HepG2 (cell line): ENCODE data around the gene HYAL2. TPM values are rescaled to one million over a fixed set of nuclear protein-coding genes. Genes with fewer than 3 reads are reported as not detected.

Experiments
- ARHGAP35 ChIP-seq: sonication (generic); formaldehyde crosslinking; IDR thresholded peaks from 2 replicates; pipeline ENCODE4 v1.9.0; 2022; ENCODE audit warnings: mild to moderate bottlenecking, inconsistent platforms, moderate library complexity, missing genetic modification reagents, borderline replicate concordance
- CAMTA2 ChIP-seq: sonication (generic); formaldehyde crosslinking; IDR thresholded peaks from 2 replicates; pipeline ENCODE4 v1.4.0; 2020; ENCODE audit warnings: mild to moderate bottlenecking, missing genetic modification reagents, borderline replicate concordance
- ETV6 ChIP-seq: sonication (generic); formaldehyde crosslinking; conservative IDR thresholded peaks from 2 replicates; pipeline ENCODE4 v1.4.0; 2020; ENCODE audit warnings: missing genetic modification reagents
- FOXK1 ChIP-seq: sonication (generic); formaldehyde crosslinking; IDR thresholded peaks from 2 replicates; pipeline ENCODE4 v1.4.0; 2020; ENCODE audit warnings: low read depth, missing genetic modification reagents, borderline replicate concordance
- FOXP1 ChIP-seq, 2 experiments: fragments of 450-650 bp in 1 of 2; IDR thresholded peaks; 2 replicates each; pipeline ENCODE4 v1.6.1; 2017 to 2018; ENCODE audit warnings: antibody characterized with exemption in 1 of 2
- GABPA ChIP-seq, 2 experiments: IDR thresholded peaks; 2 replicates each; pipeline ENCODE4 v1.6.1; 2011 to 2016; ENCODE audit warnings: low read depth in 2 of 2, low read length in 1 of 2, missing biosample characterization in 1 of 2, missing genetic modification characterization in 1 of 2
- HDAC1 ChIP-seq: sonication (generic); formaldehyde crosslinking; IDR thresholded peaks from 2 replicates; pipeline ENCODE4 v1.5.1; 2020; ENCODE audit warnings: mild to moderate bottlenecking, missing genetic modification reagents
- HOXA7 ChIP-seq: sonication (generic); formaldehyde crosslinking; IDR thresholded peaks from 2 replicates; pipeline ENCODE4 v1.8.1; 2022; ENCODE audit warnings: mild to moderate bottlenecking, missing genetic modification reagents, moderate library complexity
- IRX3 ChIP-seq: sonication (generic); formaldehyde crosslinking; IDR thresholded peaks from 2 replicates; pipeline ENCODE4 v1.8.1; 2023; ENCODE audit warnings: mild to moderate bottlenecking, low read depth, missing genetic modification reagents, borderline replicate concordance
- KAT8 ChIP-seq: IDR thresholded peaks from 2 replicates; pipeline ENCODE4 v1.6.1; 2016; ENCODE audit warnings: missing genetic modification reagents, missing compliant biosample characterization
- KDM2A ChIP-seq: sonication (generic); formaldehyde crosslinking; IDR thresholded peaks from 2 replicates; pipeline ENCODE4 v1.4.0; 2020; ENCODE audit warnings: low read depth, missing genetic modification reagents, borderline replicate concordance
- LCORL ChIP-seq, 2 experiments: fragments of 450-650 bp in 1 of 2; sonication (generic) in 1 of 2; formaldehyde crosslinking in 1 of 2; IDR thresholded peaks; 2 replicates each; pipeline versions ENCODE4 v1.5.0 to v1.6.1; 2017 to 2020; ENCODE audit warnings: antibody characterized with exemption in 1 of 2, missing genetic modification reagents in 1 of 2
- MAX ChIP-seq: IDR thresholded peaks from 2 replicates; pipeline ENCODE4 v1.6.1; 2012; ENCODE audit warnings: inconsistent platforms
- PLSCR1 ChIP-seq: sonication (generic); formaldehyde crosslinking; IDR thresholded peaks from 2 replicates; pipeline ENCODE4 v1.5.0; 2020; ENCODE audit warnings: missing genetic modification reagents, mild to moderate bottlenecking, borderline replicate concordance
- REPIN1 ChIP-seq: sonication (generic); formaldehyde crosslinking; IDR thresholded peaks from 2 replicates; pipeline ENCODE4 v1.8.0; 2022; ENCODE audit warnings: missing genetic modification reagents, low read depth, mild to moderate bottlenecking, borderline replicate concordance
- USF2 ChIP-seq, 2 experiments: sonication (generic) in 1 of 2; formaldehyde crosslinking in 1 of 2; IDR thresholded peaks; 2 replicates each; pipeline versions ENCODE4 v1.5.1 to v1.6.1; 2011 to 2020; ENCODE audit warnings: borderline replicate concordance in 1 of 2, low read depth in 1 of 2, low read length in 1 of 2, mild to moderate bottlenecking in 1 of 2, missing genetic modification reagents in 1 of 2, moderate library complexity in 1 of 2
- ZBTB20 ChIP-seq: sonication (generic); formaldehyde crosslinking; IDR thresholded peaks from 2 replicates; pipeline ENCODE4 v1.8.1; 2023; ENCODE audit warnings: missing genetic modification reagents, low read depth, mild to moderate bottlenecking, borderline replicate concordance
- ZBTB3 ChIP-seq: sonication (generic); formaldehyde crosslinking; IDR thresholded peaks from 2 replicates; pipeline ENCODE4 v1.4.0; 2020; ENCODE audit warnings: low read depth, mild to moderate bottlenecking, moderate library complexity, missing genetic modification reagents, borderline replicate concordance
- ZNF264 ChIP-seq: sonication (generic); formaldehyde crosslinking; IDR thresholded peaks from 2 replicates; pipeline ENCODE4 v1.4.0; 2020; ENCODE audit warnings: missing genetic modification reagents
- ZNF274 ChIP-seq: sonication (generic); formaldehyde crosslinking; IDR thresholded peaks from 2 replicates; pipeline ENCODE4 v1.5.1; 2020; ENCODE audit warnings: mild to moderate bottlenecking, missing genetic modification reagents
- ZNF589 ChIP-seq: sonication (generic); formaldehyde crosslinking; conservative IDR thresholded peaks from 2 replicates; pipeline ENCODE4 v1.8.0; 2022; ENCODE audit warnings: mild to moderate bottlenecking, moderate library complexity, missing genetic modification reagents
- ZNF839 ChIP-seq: sonication (generic); formaldehyde crosslinking; IDR thresholded peaks from 2 replicates; pipeline ENCODE4 v1.4.0; 2020; ENCODE audit warnings: missing genetic modification reagents, mild to moderate bottlenecking, borderline replicate concordance
- ZSCAN5A ChIP-seq: sonication (generic); formaldehyde crosslinking; IDR thresholded peaks from 2 replicates; pipeline ENCODE4 v1.8.0; 2022; ENCODE audit warnings: mild to moderate bottlenecking, missing genetic modification reagents, borderline replicate concordance
- polyA plus RNA-seq, 8 experiments: library from polyadenylated mRNA; depleted of rRNA in 3 of 8; stranded (reverse) in 7 of 8; unstranded in 1 of 8; fragments of >200 nt; fragmentation: Illumina TruSeq in 4 of 8; extraction: Trizol in 4 of 8; gene quantifications; 2 replicates each; pipeline versions ENCODE4 v1.2.1 to v1.2.3, GENCODE V29; 2011 to 2016; ENCODE audit warnings: low read depth in 4 of 8, missing spikeins in 1 of 8, mixed read lengths in 1 of 8; ENCODE audit not compliant: insufficient read depth in 1 of 8
- total RNA-seq, 5 experiments: library from RNA; depleted of rRNA; stranded (reverse); fragments of >200 nt; fragmentation: Illumina TruSeq; extraction: Trizol; gene quantifications; 2 replicates each; pipeline ENCODE4 v1.2.3, GENCODE V29; 2016; ENCODE audit warnings: low read depth in 1 of 5

The HYAL2 gene
- total and polyA plus RNA-seq, 2 of the 13 experiments (the other 11 are each of a cell fraction or from before 2014, with no cell fraction given) = 76.2 to 102 TPM

- TF ChIP-seq GABPA (IDR thresholded peaks at IDR 0.05; ENCODE audit: low read depth, low read length) (no peak), GABPA (CRISPR knock-in tag; IDR thresholded peaks at IDR 0.05; ENCODE audit: low read depth) (peak; percentile 23; the same call in 1 of the 2 replicates), ARHGAP35 (CRISPR knock-in tag) (no peak), FOXK1 (peak; percentile 45; the same call in 1 of the 2 replicates), HOXA7 (no peak), FOXP1 (IDR thresholded peaks at IDR 0.05) (no peak), FOXP1 (CRISPR knock-in tag; IDR thresholded peaks at IDR 0.05) (no peak), ZSCAN5A (no peak), KAT8 (CRISPR knock-in tag) (peak; percentile 68), KDM2A (CRISPR knock-in tag) (no peak), ZNF589 (no peak), USF2 (IDR thresholded peaks at IDR 0.05; ENCODE audit: low read depth, low read length) (no peak), USF2 (CRISPR knock-in tag; IDR thresholded peaks at IDR 0.05; ENCODE audit: borderline replicate concordance) (no peak), CAMTA2 (0 out of 2 replicates have a peak, but pooled peaks have one; percentile 18), LCORL (IDR thresholded peaks at IDR 0.05) (no peak), LCORL (CRISPR knock-in tag; IDR thresholded peaks at IDR 0.05) (peak; percentile 80; the same call in 1 of the 2 replicates), ZNF839 (CRISPR knock-in tag) (0 out of 2 replicates have a peak, but pooled peaks have one; percentile 59), ZNF264 (CRISPR knock-in tag) (no peak), ETV6 (CRISPR knock-in tag) (0 out of 2 replicates have a peak, but pooled peaks have one; percentile 15), HDAC1 (CRISPR knock-in tag) (peak; percentile 55), ZBTB3 (CRISPR knock-in tag) (no peak), IRX3 (CRISPR knock-in tag) (no peak), ZBTB20 (CRISPR knock-in tag) (peak; percentile 58; the same call in 1 of the 2 replicates), REPIN1 (CRISPR knock-in tag) (peak; percentile 48; the same call in 1 of the 2 replicates), PLSCR1 (CRISPR knock-in tag) (no peak), MAX (peak; percentile 95), ZNF274 (CRISPR knock-in tag) (0 out of 2 replicates have a peak, but pooled peaks have one; percentile 26)
These were observed 1.0 kb downstream of the HYAL2 start (continued) for GRCh38 chr3:50321336-50322114.
